Naive B cell (primary cell): Measurements from ENCODE around the gene CLOCK. TPM values are rescaled to one million over a fixed set of nuclear protein-coding genes. Genes with fewer than 3 reads are reported as not detected.

Experiments
- ATAC-seq, 2 donors: fragments of 150-1000 bp; cut with Tn5 transposase; 2 replicates each; pipeline ENCODE4 v1.10.0; 2021; ENCODE audit warnings: low read depth in 2 of 2, mild to moderate bottlenecking in 2 of 2, moderate library complexity in 2 of 2
- DNase-seq: peaks from one replicate; pipeline ENCODE4 v3.0.0; 2022
- H3K27ac Mint-ChIP-seq, 6 donors: one replicate each; pipeline ENCODE4 v1.8.0; 2020 to 2022; ENCODE audit warnings: mild to moderate bottlenecking in 6 of 6, mixed read lengths in 6 of 6, moderate library complexity in 5 of 6, inconsistent platforms in 2 of 6
- H3K27me3 Mint-ChIP-seq, 3 donors: one replicate each; pipeline ENCODE4 v1.8.0; 2021 to 2022; ENCODE audit warnings: mixed read lengths in 3 of 3, mild to moderate bottlenecking in 1 of 3
- H3K36me3 Mint-ChIP-seq, 2 donors: one replicate each; pipeline ENCODE4 v1.8.0; 2020 to 2022; ENCODE audit warnings: mixed read lengths in 2 of 2, inconsistent platforms in 1 of 2, mild to moderate bottlenecking in 1 of 2
- H3K4me1 Mint-ChIP-seq, 3 donors: one replicate each; pipeline ENCODE4 v1.8.0; 2020 to 2022; ENCODE audit warnings: mixed read lengths in 3 of 3, inconsistent platforms in 1 of 3, mild to moderate bottlenecking in 1 of 3, moderate library complexity in 1 of 3
- H3K4me3 Mint-ChIP-seq, 8 donors: one replicate each; pipeline ENCODE4 v1.8.0; 2020 to 2022; ENCODE audit warnings: mild to moderate bottlenecking in 8 of 8, mixed read lengths in 8 of 8, moderate library complexity in 8 of 8, inconsistent platforms in 2 of 8
- H3K9me3 Mint-ChIP-seq, 7 donors: one replicate each; pipeline ENCODE4 v1.8.0; 2020 to 2022; ENCODE audit warnings: mixed read lengths in 7 of 7, mild to moderate bottlenecking in 5 of 7, inconsistent platforms in 2 of 7, moderate library complexity in 1 of 7
- polyA plus RNA-seq, 6 donors: library from polyadenylated mRNA; unstranded; fragments of 300-500 nt; fragmentation: Illumina TruSeq; gene quantifications; one replicate each; pipeline ENCODE4 v1.2.3, GENCODE V29; 2021; ENCODE audit warnings: low read depth in 6 of 6

The CLOCK gene
- polyA plus RNA-seq, 6 donors from 2014 or later = 1.3 to 6.0 (median 4.7) TPM

GRCh38 chr4:55397126-55397436, 149.6 kb downstream of the CLOCK start:
- H3K27me3 Mint-ChIP-seq = no peaks in the 10 kb centered on the region
- no peak for ATAC-seq
- H3K4me1 Mint-ChIP-seq = peaks cover 43 to 45% (median 44%) of the 10 kb centered on the region in 3 donors
- H3K9me3 Mint-ChIP-seq = no peaks in the 10 kb centered on the region
- H3K4me3 Mint-ChIP-seq = peak overlapping the region; percentile 79 to 96 (median 92)
- peaks cover 4 to 8% of the 10 kb centered on the region in 2 donors for H3K36me3 Mint-ChIP-seq
- H3K27ac Mint-ChIP-seq = peak overlapping the region in 5 of 6 donors; percentile 82 to 99 (median 93)
- no peak for DNase-seq

- no peaks in the 10 kb centered on the region for H3K27me3 Mint-ChIP-seq
- peak overlapping the region; percentile 79 to 100 (median 96) for H3K4me3 Mint-ChIP-seq
- DNase-seq (no peak), ATAC-seq (no peak)
- no peaks in the 10 kb centered on the region for H3K9me3 Mint-ChIP-seq
- peak overlapping the region; percentile 9 to 100 (median 90) for H3K27ac Mint-ChIP-seq
- H3K36me3 Mint-ChIP-seq = peaks cover 4 to 8% of the 10 kb centered on the region in 2 donors
- peaks cover 43 to 45% (median 44%) of the 10 kb centered on the region in 3 donors for H3K4me1 Mint-ChIP-seq
Observed at GRCh38 chr4:55396308-55397125, 150.2 kb downstream of the CLOCK start.

GRCh38 chr4:55395529-55396307, 151.0 kb downstream of the CLOCK start, which contains the start of gene TMEM165:
Gene TMEM165, plus strand, starts transcription at chr4:55395957. Its CDS starts 233 bp downstream, at chr4:55396190.
- ATAC-seq = peak; percentile 83 to 85
- Mint-ChIP-seq H3K4me3 (peak within 1 kb of the TSS; percentile 92 to 100 (median 96)), H3K36me3 (peaks cover 0 to 8% of the 10 kb centered on the region in 2 donors), H3K27me3 (no peaks in the 10 kb centered on the region), H3K9me3 (no peaks in the 10 kb centered on the region), H3K27ac (peak within 1 kb of the TSS; percentile 98 to 100 (median 99)), H3K4me1 (peaks cover 37 to 42% (median 40%) of the 10 kb centered on the region in 3 donors)
- peak; percentile 92 for DNase-seq

GRCh38 chr4:55395218-55395528, 151.5 kb downstream of the CLOCK start:
- DNase-seq = no peak

GRCh38 chr4:55393461-55394320, 153.0 kb downstream of the CLOCK start:
- Mint-ChIP-seq H3K36me3 (peaks cover 0 to 8% of the 10 kb centered on the region in 2 donors), H3K9me3 (no peaks in the 10 kb centered on the region), H3K4me1 (peaks cover 25 to 30% (median 30%) of the 10 kb centered on the region in 3 donors), H3K27ac (peak overlapping the region in 2 of 6 donors; percentile 94 to 99), H3K4me3 (peak overlapping the region in 6 of 8 donors; percentile 48 to 76 (median 56)), H3K27me3 (no peaks in the 10 kb centered on the region)
- DNase-seq = no peak
- ATAC-seq = no peak

More at GRCh38 chr4:55395218-55395528, 151.5 kb downstream of the CLOCK start:
- no peak for ATAC-seq
- H3K27me3 Mint-ChIP-seq = no peaks in the 10 kb centered on the region
- H3K4me1 Mint-ChIP-seq = peaks cover 33 to 38% (median 36%) of the 10 kb centered on the region in 3 donors
- H3K4me3 Mint-ChIP-seq = peak overlapping the region; percentile 92 to 100 (median 96)
- peak overlapping the region; percentile 98 to 100 (median 99) for H3K27ac Mint-ChIP-seq
- no peaks in the 10 kb centered on the region for H3K9me3 Mint-ChIP-seq
- H3K36me3 Mint-ChIP-seq = peaks cover 0 to 8% of the 10 kb centered on the region in 2 donors

- Mint-ChIP-seq H3K4me1 (no peaks in the 10 kb centered on the region), H3K36me3 (no peaks in the 10 kb centered on the region), H3K4me3 (no peak overlapping the region), H3K9me3 (no peaks in the 10 kb centered on the region), H3K27ac (no peak overlapping the region), H3K27me3 (no peaks in the 10 kb centered on the region)
- DNase-seq (no peak), ATAC-seq (no peak)
Observed at GRCh38 chr4:55386840-55387239, 159.9 kb downstream of the CLOCK start.

GRCh38 chr4:55386073-55386472, 160.6 kb downstream of the CLOCK start:
- peak overlapping the region in 1 of 6 donors; percentile 1 for H3K27ac Mint-ChIP-seq
- H3K4me1 Mint-ChIP-seq = no peaks in the 10 kb centered on the region
- H3K4me3 Mint-ChIP-seq = no peak overlapping the region
- DNase-seq (no peak), ATAC-seq (no peak)
- H3K27me3 Mint-ChIP-seq = no peaks in the 10 kb centered on the region
- H3K36me3 Mint-ChIP-seq = no peaks in the 10 kb centered on the region
- no peaks in the 10 kb centered on the region for H3K9me3 Mint-ChIP-seq

GRCh38 chr4:55385201-55385649, 161.5 kb downstream of the CLOCK start:
- ATAC-seq = no peak
- no peaks in the 10 kb centered on the region for H3K4me1 Mint-ChIP-seq

GRCh38 chr4:55382488-55383003, 164.2 kb downstream of the CLOCK start:
- no peak for ATAC-seq
- H3K27ac Mint-ChIP-seq = peak overlapping the region in 1 of 6 donors; percentile 25
- no peaks in the 10 kb centered on the region for H3K9me3 Mint-ChIP-seq
- no peak overlapping the region for H3K4me3 Mint-ChIP-seq
- no peaks in the 10 kb centered on the region for H3K36me3 Mint-ChIP-seq
- no peak for DNase-seq
- H3K27me3 Mint-ChIP-seq = peaks cover 0 to under 1% (median 0%) of the 10 kb centered on the region in 3 donors
- H3K4me1 Mint-ChIP-seq = no peaks in the 10 kb centered on the region

More at GRCh38 chr4:55385201-55385649, 161.5 kb downstream of the CLOCK start:
- no peak overlapping the region for H3K4me3 Mint-ChIP-seq
- H3K27ac Mint-ChIP-seq = no peak overlapping the region
- no peaks in the 10 kb centered on the region for H3K27me3 Mint-ChIP-seq
- no peak for DNase-seq
- no peaks in the 10 kb centered on the region for H3K36me3 Mint-ChIP-seq
- H3K9me3 Mint-ChIP-seq = no peaks in the 10 kb centered on the region

GRCh38 chr4:55381502-55381901, 165.2 kb downstream of the CLOCK start:
- ATAC-seq (no peak), DNase-seq (no peak)
- H3K36me3 Mint-ChIP-seq = no peaks in the 10 kb centered on the region
- H3K4me3 Mint-ChIP-seq = no peak overlapping the region
- H3K27ac Mint-ChIP-seq = no peak overlapping the region
- H3K9me3 Mint-ChIP-seq = no peaks in the 10 kb centered on the region
- H3K27me3 Mint-ChIP-seq = peaks cover 0 to 4% (median 0%) of the 10 kb centered on the region in 3 donors
- no peaks in the 10 kb centered on the region for H3K4me1 Mint-ChIP-seq

GRCh38 chr4:55380576-55380975, 166.1 kb downstream of the CLOCK start:
- H3K4me3 Mint-ChIP-seq = no peak overlapping the region
- ATAC-seq (no peak), DNase-seq (no peak)
- no peaks in the 10 kb centered on the region for H3K36me3 Mint-ChIP-seq
- no peaks in the 10 kb centered on the region for H3K4me1 Mint-ChIP-seq
- H3K27me3 Mint-ChIP-seq = peaks cover 0 to 4% (median 0%) of the 10 kb centered on the region in 3 donors
- H3K27ac Mint-ChIP-seq = no peak overlapping the region
- H3K9me3 Mint-ChIP-seq = no peaks in the 10 kb centered on the region

- Mint-ChIP-seq H3K27me3 (peaks cover 0 to 4% (median 0%) of the 10 kb centered on the region in 3 donors), H3K4me3 (no peak overlapping the region), H3K4me1 (no peaks in the 10 kb centered on the region), H3K27ac (no peak overlapping the region), H3K9me3 (no peaks in the 10 kb centered on the region), H3K36me3 (no peaks in the 10 kb centered on the region)
- no peak for DNase-seq
- ATAC-seq = no peak
Observed at GRCh38 chr4:55378617-55379467, 167.9 kb downstream of the CLOCK start.
